GM23248 (cell line): ENCODE data around the gene ADRM1.

Source experiments
- EZH2 ChIP-seq: fragments of 200-600 bp; sonication (generic); IDR thresholded peaks from 2 replicates; pipeline ENCODE4 v1.6.1; 2018; ENCODE audit warnings: antibody characterized with exemption, mild to moderate bottlenecking; ENCODE audit not compliant: insufficient read depth, poor library complexity, severe bottlenecking
- EZH2phosphoT487 ChIP-seq: fragments of 200-600 bp; sonication (generic); IDR thresholded peaks from 2 replicates; pipeline ENCODE4 v1.6.1; 2018; ENCODE audit warnings: antibody characterized with exemption, moderate library complexity, mild to moderate bottlenecking, low read depth; ENCODE audit not compliant: insufficient read depth

GRCh38 chr20:62281161-62281933 lies 21.4 kb upstream of the ADRM1 start:
- TF ChIP-seq EZH2 = no peak
- no peak for TF ChIP-seq EZH2phosphoT487
